ENCODE results near the gene WDR77.

DNA sequence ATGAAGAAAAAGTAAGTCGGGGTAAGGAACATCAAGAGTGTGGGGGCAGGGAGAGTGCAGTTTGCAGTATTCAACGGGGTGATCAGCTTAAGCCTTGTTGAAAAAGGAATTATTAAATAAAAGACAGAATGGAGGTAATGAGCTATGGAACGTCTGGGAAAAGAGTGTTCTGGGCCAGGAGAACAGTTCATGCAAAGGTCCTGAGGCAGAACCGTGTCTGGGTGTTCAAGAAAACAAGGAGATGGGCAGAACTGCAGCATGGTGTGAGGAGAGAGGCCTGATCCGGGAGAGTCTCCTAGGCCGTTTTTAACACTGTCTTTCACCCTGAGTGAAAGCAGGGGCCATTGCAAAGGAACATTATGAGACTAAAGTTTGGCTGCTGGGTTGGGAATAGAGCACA lies 41.8 kb downstream of the WDR77 start:
- TF ChIP-seq, protein P1, sequence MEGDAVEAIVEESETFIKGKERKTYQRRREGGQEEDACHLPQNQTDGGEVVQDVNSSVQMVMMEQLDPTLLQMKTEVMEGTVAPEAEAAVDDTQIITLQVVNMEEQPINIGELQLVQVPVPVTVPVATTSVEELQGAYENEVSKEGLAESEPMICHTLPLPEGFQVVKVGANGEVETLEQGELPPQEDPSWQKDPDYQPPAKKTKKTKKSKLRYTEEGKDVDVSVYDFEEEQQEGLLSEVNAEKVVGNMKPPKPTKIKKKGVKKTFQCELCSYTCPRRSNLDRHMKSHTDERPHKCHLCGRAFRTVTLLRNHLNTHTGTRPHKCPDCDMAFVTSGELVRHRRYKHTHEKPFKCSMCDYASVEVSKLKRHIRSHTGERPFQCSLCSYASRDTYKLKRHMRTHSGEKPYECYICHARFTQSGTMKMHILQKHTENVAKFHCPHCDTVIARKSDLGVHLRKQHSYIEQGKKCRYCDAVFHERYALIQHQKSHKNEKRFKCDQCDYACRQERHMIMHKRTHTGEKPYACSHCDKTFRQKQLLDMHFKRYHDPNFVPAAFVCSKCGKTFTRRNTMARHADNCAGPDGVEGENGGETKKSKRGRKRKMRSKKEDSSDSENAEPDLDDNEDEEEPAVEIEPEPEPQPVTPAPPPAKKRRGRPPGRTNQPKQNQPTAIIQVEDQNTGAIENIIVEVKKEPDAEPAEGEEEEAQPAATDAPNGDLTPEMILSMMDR (conservative IDR thresholded peaks at IDR 0.05 in 1 of 2, IDR thresholded peaks at IDR 0.05 in 1 of 2; ENCODE audit: low read depth in 1 of 2, low read length in 2 of 2): no peak
- TF ChIP-seq EZH2 (IDR thresholded peaks at IDR 0.05; ENCODE audit: low read length, missing control alignments): no peak
